ENCODE results near the gene COL1A2. TPM values are rescaled to one million over a fixed set of nuclear protein-coding genes. Genes with fewer than 3 reads are reported as not detected.

COL1A2 gene
- total RNA-seq = 100 to 1,000 TPM in 1 of 4 donors, 10 to 100 TPM in 3; 29.9 to 124 (median 61.3) TPM

DNA sequence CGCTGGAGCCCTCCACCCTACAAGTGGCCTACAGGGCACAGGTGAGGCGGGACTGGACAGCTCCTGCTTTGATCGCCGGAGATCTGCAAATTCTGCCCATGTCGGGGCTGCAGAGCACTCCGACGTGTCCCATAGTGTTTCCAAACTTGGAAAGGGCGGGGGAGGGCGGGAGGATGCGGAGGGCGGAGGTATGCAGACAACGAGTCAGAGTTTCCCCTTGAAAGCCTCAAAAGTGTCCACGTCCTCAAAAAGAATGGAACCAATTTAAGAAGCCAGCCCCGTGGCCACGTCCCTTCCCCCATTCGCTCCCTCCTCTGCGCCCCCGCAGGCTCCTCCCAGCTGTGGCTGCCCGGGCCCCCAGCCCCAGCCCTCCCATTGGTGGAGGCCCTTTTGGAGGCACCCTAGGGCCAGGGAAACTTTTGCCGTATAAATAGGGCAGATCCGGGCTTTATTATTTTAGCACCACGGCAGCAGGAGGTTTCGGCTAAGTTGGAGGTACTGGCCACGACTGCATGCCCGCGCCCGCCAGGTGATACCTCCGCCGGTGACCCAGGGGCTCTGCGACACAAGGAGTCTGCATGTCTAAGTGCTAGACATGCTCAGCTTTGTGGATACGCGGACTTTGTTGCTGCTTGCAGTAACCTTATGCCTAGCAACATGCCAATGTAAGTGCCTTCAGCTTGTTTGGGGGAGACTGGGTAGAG, at the start of gene COL1A2:
TSS of gene COL1A2 (plus strand) at position 459 of the 704 bp plus-strand sequence. CDS start at position 596, 137 bp downstream.
- peaks cover 16% of the 10 kb centered on the region for H3K4me1 ChIP-seq
- H3K27me3 ChIP-seq = peaks cover 5% of the 10 kb centered on the region
- TF ChIP-seq POLR2AphosphoS5 (IDR thresholded peaks at IDR 0.05) (peak in 1 of 3 donors; percentile 29), EP300 (IDR thresholded peaks at IDR 0.05) (no peak), CTCF (IDR thresholded peaks at IDR 0.05) (no peak), POLR2A (IDR thresholded peaks at IDR 0.05) (peak in 1 of 2 donors; percentile 67)
- 7% methylated on average over 10 of the region's 32 CpGs for WGBS
- H3K36me3 ChIP-seq = no peaks in the 10 kb centered on the region
- H3K9me3 ChIP-seq = no peaks in the 10 kb centered on the region
- peak within 1 kb of the TSS; percentile 80 for H3K27ac ChIP-seq
- DNase-seq (ENCODE audit: low spot score in 2 of 2) = peak; percentile 84 to 92
- peak within 1 kb of the TSS; percentile 47 for H3K4me3 ChIP-seq

DNA sequence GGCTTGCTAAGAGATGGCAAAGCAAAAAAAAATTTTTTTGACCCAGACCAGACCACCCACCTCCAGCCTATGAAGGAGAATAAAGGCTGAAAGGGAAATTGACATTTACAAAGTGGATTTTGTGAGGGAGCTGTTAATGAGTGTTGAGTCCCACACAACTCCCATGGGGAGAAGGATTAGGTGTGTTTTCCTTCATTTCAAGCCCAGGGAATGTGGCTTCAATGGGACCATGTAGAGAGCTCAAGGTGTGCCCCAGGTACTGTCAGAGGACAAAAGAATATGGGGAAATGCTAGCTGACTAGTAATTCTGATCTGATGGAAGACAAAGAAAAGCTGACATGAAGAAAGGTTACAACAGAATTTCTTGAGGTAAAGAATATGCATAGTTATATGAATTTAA, 48.8 kb upstream of the COL1A2 start:
- H3K9me3 ChIP-seq = no peaks in the 10 kb centered on the region
- no peak for DNase-seq (ENCODE audit: low spot score in 2 of 2)
- TF ChIP-seq CTCF (IDR thresholded peaks at IDR 0.05) (no peak), POLR2AphosphoS5 (IDR thresholded peaks at IDR 0.05) (no peak), POLR2A (IDR thresholded peaks at IDR 0.05) (no peak), EP300 (IDR thresholded peaks at IDR 0.05) (no peak)
- H3K4me3 ChIP-seq = no peak overlapping the region
- H3K27ac ChIP-seq = no peak overlapping the region
- no peaks in the 10 kb centered on the region for H3K27me3 ChIP-seq
- peaks cover 6% of the 10 kb centered on the region for H3K4me1 ChIP-seq
- H3K36me3 ChIP-seq = no peaks in the 10 kb centered on the region

- TF ChIP-seq POLR2A (IDR thresholded peaks at IDR 0.05) (no peak), CTCF (IDR thresholded peaks at IDR 0.05) (no peak), POLR2AphosphoS5 (IDR thresholded peaks at IDR 0.05) (peak in 2 of 3 donors; percentile 37 to 68), EP300 (IDR thresholded peaks at IDR 0.05) (no peak)
- H3K4me1 ChIP-seq = peaks cover 6% of the 10 kb centered on the region
- H3K4me3 ChIP-seq = no peak overlapping the region
- peak overlapping the region; percentile 57 for H3K27ac ChIP-seq
- no peaks in the 10 kb centered on the region for H3K9me3 ChIP-seq
- no peaks in the 10 kb centered on the region for H3K27me3 ChIP-seq
- DNase-seq (ENCODE audit: low spot score in 2 of 2) = peak; percentile 62 to 79
- H3K36me3 ChIP-seq = no peaks in the 10 kb centered on the region
- WGBS = 41% methylated on average over 3 of the region's 3 CpGs
These were observed 46.6 kb upstream of the COL1A2 start for GRCh38 chr7:94348142-94348541.

- WGBS = 70% methylated on average over 1 of the region's 1 CpG
- no peak overlapping the region for H3K4me3 ChIP-seq
- H3K4me1 ChIP-seq = peaks cover 8% of the 10 kb centered on the region
- no peak overlapping the region for H3K27ac ChIP-seq
- H3K9me3 ChIP-seq = no peaks in the 10 kb centered on the region
- TF ChIP-seq POLR2AphosphoS5 (IDR thresholded peaks at IDR 0.05) = no peak
- no peak for TF ChIP-seq CTCF (IDR thresholded peaks at IDR 0.05)
- no peak for TF ChIP-seq POLR2A (IDR thresholded peaks at IDR 0.05)
- TF ChIP-seq EP300 (IDR thresholded peaks at IDR 0.05) = no peak
- H3K36me3 ChIP-seq = no peaks in the 10 kb centered on the region
- no peak for DNase-seq (ENCODE audit: low spot score in 2 of 2)
- no peaks in the 10 kb centered on the region for H3K27me3 ChIP-seq
These were observed 44.0 kb upstream of the COL1A2 start for GRCh38 chr7:94350734-94351133.

- no peak overlapping the region for H3K27ac ChIP-seq
- no peak for DNase-seq (ENCODE audit: low spot score in 2 of 2)
- WGBS = 78% methylated on average over 4 of the region's 4 CpGs
- no peak overlapping the region for H3K4me3 ChIP-seq
- H3K27me3 ChIP-seq = no peaks in the 10 kb centered on the region
- H3K9me3 ChIP-seq = no peaks in the 10 kb centered on the region
- peaks cover 8% of the 10 kb centered on the region for H3K4me1 ChIP-seq
- H3K36me3 ChIP-seq = no peaks in the 10 kb centered on the region
- TF ChIP-seq POLR2AphosphoS5 (IDR thresholded peaks at IDR 0.05) = no peak
- no peak for TF ChIP-seq EP300 (IDR thresholded peaks at IDR 0.05)
- no peak for TF ChIP-seq CTCF (IDR thresholded peaks at IDR 0.05)
- TF ChIP-seq POLR2A (IDR thresholded peaks at IDR 0.05) = no peak
These were observed 43.0 kb upstream of the COL1A2 start for GRCh38 chr7:94351703-94352102.

All from suprapubic skin (tissue), 4 donors.